ENCODE measurements around the gene CEP41. TPM values are rescaled to one million over a fixed set of nuclear protein-coding genes. Genes with fewer than 3 reads are reported as not detected.

Gene CEP41
- total and polyA plus RNA-seq, 2 donors from 2014 or later, result 8.1 to 12.7 TPM

- intact Hi-C loops (cut with DNase I), result no loop called here
- FAIRE-seq (no peak), DNase-seq (no peak)
- no peak overlapping the region for H3K4me3 ChIP-seq (ENCODE audit: low read length in 3 of 3)
- peaks cover 1 to 9% (median 3%) of the 10 kb centered on the region in 3 donors for H3K9me3 ChIP-seq (ENCODE audit: control insufficient read depth in 2 of 3, insufficient read depth in 1 of 3, low read length in 3 of 3)
- H3K9ac ChIP-seq (ENCODE audit: low read length in 3 of 3), result no peak overlapping the region
- no peaks in the 10 kb centered on the region for H3K4me1 ChIP-seq (ENCODE audit: control insufficient read depth in 2 of 3, insufficient read depth in 2 of 3, low read depth in 1 of 3, low read length in 3 of 3)
- H3K27ac ChIP-seq (ENCODE audit: low read depth in 2 of 2, low read length in 2 of 2), result no peak overlapping the region
- no peaks in the 10 kb centered on the region for H3K27me3 ChIP-seq (ENCODE audit: control insufficient read depth, insufficient read depth, low read length)
- no peaks in the 10 kb centered on the region for H3K36me3 ChIP-seq (ENCODE audit: control insufficient read depth in 2 of 3, insufficient read depth in 3 of 3, low read length in 3 of 3)
- TF ChIP-seq CTCF (IDR thresholded peaks at IDR 0.05; ENCODE audit: borderline replicate concordance, extremely low read depth, insufficient read depth), result no peak
These were observed 23.0 kb upstream of the CEP41 start for GRCh38 chr7:130463553-130464434.

GRCh38 chr7:130461272-130461671 lies 20.5 kb upstream of the CEP41 start:
- no peak overlapping the region for H3K4me3 ChIP-seq (ENCODE audit: low read length in 3 of 3)
- no peak overlapping the region for H3K9ac ChIP-seq (ENCODE audit: low read length in 3 of 3)
- H3K27ac ChIP-seq (ENCODE audit: low read depth in 2 of 2, low read length in 2 of 2), result no peak overlapping the region
- TF ChIP-seq CTCF (IDR thresholded peaks at IDR 0.05; ENCODE audit: borderline replicate concordance, extremely low read depth, insufficient read depth), result no peak
- DNase-seq, result no peak
- no peaks in the 10 kb centered on the region for H3K36me3 ChIP-seq (ENCODE audit: control insufficient read depth in 2 of 3, insufficient read depth in 3 of 3, low read length in 3 of 3)
- H3K27me3 ChIP-seq (ENCODE audit: control insufficient read depth, insufficient read depth, low read length), result no peaks in the 10 kb centered on the region
- FAIRE-seq, result no peak
- H3K4me1 ChIP-seq (ENCODE audit: control insufficient read depth in 2 of 3, insufficient read depth in 2 of 3, low read depth in 1 of 3, low read length in 3 of 3), result no peaks in the 10 kb centered on the region
- peaks cover 1 to 10% (median 3%) of the 10 kb centered on the region in 3 donors for H3K9me3 ChIP-seq (ENCODE audit: control insufficient read depth in 2 of 3, insufficient read depth in 1 of 3, low read length in 3 of 3)
- intact Hi-C loops (cut with DNase I), result no loop called here

GRCh38 chr7:130458257-130458656 lies 17.4 kb upstream of the CEP41 start:
- H3K4me3 ChIP-seq (ENCODE audit: low read length in 3 of 3), result no peak overlapping the region
- no peaks in the 10 kb centered on the region for H3K27me3 ChIP-seq (ENCODE audit: control insufficient read depth, insufficient read depth, low read length)
- DNase-seq (no peak), FAIRE-seq (no peak)
- H3K36me3 ChIP-seq (ENCODE audit: control insufficient read depth in 2 of 3, insufficient read depth in 3 of 3, low read length in 3 of 3), result no peaks in the 10 kb centered on the region
- H3K9me3 ChIP-seq (ENCODE audit: control insufficient read depth in 2 of 3, insufficient read depth in 1 of 3, low read length in 3 of 3), result peaks cover 0 to 10% (median 1%) of the 10 kb centered on the region in 3 donors
- no peak overlapping the region for H3K9ac ChIP-seq (ENCODE audit: low read length in 3 of 3)
- intact Hi-C loops (cut with DNase I), result no loop called here
- TF ChIP-seq CTCF (IDR thresholded peaks at IDR 0.05; ENCODE audit: borderline replicate concordance, extremely low read depth, insufficient read depth), result no peak
- H3K27ac ChIP-seq (ENCODE audit: low read depth in 2 of 2, low read length in 2 of 2), result no peak overlapping the region
- H3K4me1 ChIP-seq (ENCODE audit: control insufficient read depth in 2 of 3, insufficient read depth in 2 of 3, low read depth in 1 of 3, low read length in 3 of 3), result no peaks in the 10 kb centered on the region

Data from kidney (tissue), 14 donors.